Activated T-cell treated with anti-CD3 and anti-CD28 coated beads, Interleukin-2, amount 50 U/mL, for 4 hours (primary cell): ENCODE data around the gene DIP2B. TPM values are rescaled to one million over a fixed set of nuclear protein-coding genes. Genes with fewer than 3 reads are reported as not detected.
"Not testable (repeated sequence)": the region's sequence is repeated elsewhere in the genome, so short reads cannot be mapped to it uniquely, and the experiment has no call there.

Source experiments
- ATAC-seq, 2 donors: fragments of 200-7000 bp; cut with Tn5 transposase; one replicate each; pipeline ENCODE4 v1.10.0; 2021
- DNase-seq: peaks from one replicate; pipeline ENCODE4 v3.0.0-alpha.2; 2020
- H3K27me3 Mint-ChIP-seq: one replicate; pipeline ENCODE4 v1.8.0; 2021; ENCODE audit warnings: low read depth, mixed read lengths
- H3K36me3 Mint-ChIP-seq: one replicate; pipeline ENCODE4 v1.8.0; 2022; ENCODE audit warnings: mixed read lengths; ENCODE audit not compliant: insufficient read depth
- H3K4me1 Mint-ChIP-seq: one replicate; pipeline ENCODE4 v1.8.0; 2021; ENCODE audit warnings: low read depth, mixed read lengths
- H3K4me3 Mint-ChIP-seq: one replicate; pipeline ENCODE4 v1.8.0; 2021; ENCODE audit warnings: mild to moderate bottlenecking, moderate library complexity, mixed read lengths
- H3K9me3 Mint-ChIP-seq: one replicate; pipeline ENCODE4 v1.8.0; 2021; ENCODE audit warnings: mixed read lengths
- total RNA-seq, 3 donors: library from RNA; stranded (reverse); gene quantifications; one replicate each; pipeline ENCODE4 v1.2.1, GENCODE V29; 2021

The DIP2B gene
- total RNA-seq = 10 to 100 TPM; 29.9 to 49.0 (median 40.2) TPM

GRCh38 chr12:50504798-50505674, at the start of gene DIP2B:
TSS of gene DIP2B (plus strand) at chr12:50504985. CDS start at chr12:50505141, 156 bp downstream.
- ATAC-seq = peak; percentile 88 to 91
- Mint-ChIP-seq H3K27me3 (no peaks in the 10 kb centered on the region), H3K4me1 (peaks cover 42% of the 10 kb centered on the region), H3K4me3 (peak within 1 kb of the TSS; percentile 98), H3K9me3 (no peaks in the 10 kb centered on the region), H3K36me3 (no peaks in the 10 kb centered on the region)
- DNase-seq = peak; percentile 96

- Mint-ChIP-seq H3K9me3 (no peaks in the 10 kb centered on the region), H3K36me3 (peaks cover 23% of the 10 kb centered on the region), H3K4me1 (no peaks in the 10 kb centered on the region), H3K27me3 (no peaks in the 10 kb centered on the region), H3K4me3 (no peak overlapping the region)
- DNase-seq (no peak), ATAC-seq (no peak)
These were observed 46.2 kb upstream of the DIP2B start for GRCh38 chr12:50458606-50459005.

GRCh38 chr12:50467439-50467838, 37.3 kb upstream of the DIP2B start:
- H3K9me3 Mint-ChIP-seq = no peaks in the 10 kb centered on the region
- H3K4me3 Mint-ChIP-seq = no peak overlapping the region
- H3K4me1 Mint-ChIP-seq = no peaks in the 10 kb centered on the region
- no peak for ATAC-seq
- no peaks in the 10 kb centered on the region for H3K27me3 Mint-ChIP-seq
- no peak for DNase-seq
- H3K36me3 Mint-ChIP-seq = peaks cover 35% of the 10 kb centered on the region

- Mint-ChIP-seq H3K36me3 (peaks cover 33% of the 10 kb centered on the region), H3K27me3 (no peaks in the 10 kb centered on the region), H3K4me1 (peaks cover 1% of the 10 kb centered on the region), H3K9me3 (no peaks in the 10 kb centered on the region), H3K4me3 (no peak overlapping the region)
- ATAC-seq (peak; percentile 34 to 35), DNase-seq (no peak)
These were observed 27.4 kb upstream of the DIP2B start for GRCh38 chr12:50477241-50477832.

GRCh38 chr12:50482571-50482970, 22.2 kb upstream of the DIP2B start:
- Mint-ChIP-seq H3K4me3 (no peak overlapping the region), H3K27me3 (no peaks in the 10 kb centered on the region), H3K4me1 (no peaks in the 10 kb centered on the region)

GRCh38 chr12:50483488-50483887, 21.3 kb upstream of the DIP2B start:
- Mint-ChIP-seq H3K27me3 (no peaks in the 10 kb centered on the region), H3K4me1 (no peaks in the 10 kb centered on the region), H3K4me3 (no peak overlapping the region), H3K36me3 (peaks cover 2% of the 10 kb centered on the region), H3K9me3 (no peaks in the 10 kb centered on the region)
- ATAC-seq = no peak
- DNase-seq = no peak

More at GRCh38 chr12:50482571-50482970, 22.2 kb upstream of the DIP2B start:
- Mint-ChIP-seq H3K9me3 (no peaks in the 10 kb centered on the region), H3K36me3 (peaks cover 6% of the 10 kb centered on the region)
- DNase-seq (no peak), ATAC-seq (peak in 1 of 2 donors; percentile 18)

GRCh38 chr12:50488801-50489200, 16.0 kb upstream of the DIP2B start:
- no peaks in the 10 kb centered on the region for H3K4me1 Mint-ChIP-seq
- peaks cover 18% of the 10 kb centered on the region for H3K9me3 Mint-ChIP-seq
- H3K36me3 Mint-ChIP-seq = no peaks in the 10 kb centered on the region

GRCh38 chr12:50498119-50498518, 6.7 kb upstream of the DIP2B start:
- H3K4me3 Mint-ChIP-seq = not testable (repeated sequence)

More at GRCh38 chr12:50488801-50489200, 16.0 kb upstream of the DIP2B start:
- no peaks in the 10 kb centered on the region for H3K27me3 Mint-ChIP-seq
- no peak overlapping the region for H3K4me3 Mint-ChIP-seq
- DNase-seq (no peak), ATAC-seq (no peak)

GRCh38 chr12:50505675-50506530, 1.1 kb downstream of the DIP2B start:
- Mint-ChIP-seq H3K9me3 (no peaks in the 10 kb centered on the region), H3K4me1 (peaks cover 48% of the 10 kb centered on the region), H3K4me3 (peak overlapping the region; percentile 98), H3K36me3 (no peaks in the 10 kb centered on the region), H3K27me3 (no peaks in the 10 kb centered on the region)
- peak in 1 of 2 donors; percentile 0 for ATAC-seq
- DNase-seq = no peak

More at GRCh38 chr12:50498119-50498518, 6.7 kb upstream of the DIP2B start:
- peaks cover 42% of the 10 kb centered on the region for H3K9me3 Mint-ChIP-seq
- H3K27me3 Mint-ChIP-seq, H3K36me3 Mint-ChIP-seq, ATAC-seq, H3K4me1 Mint-ChIP-seq, DNase-seq: not testable (repeated sequence)

- DNase-seq = no peak
- H3K4me1 Mint-ChIP-seq = peaks cover 48% of the 10 kb centered on the region
- no peak for ATAC-seq
- no peaks in the 10 kb centered on the region for H3K27me3 Mint-ChIP-seq
- H3K36me3 Mint-ChIP-seq = no peaks in the 10 kb centered on the region
- no peaks in the 10 kb centered on the region for H3K9me3 Mint-ChIP-seq
- peak overlapping the region; percentile 98 for H3K4me3 Mint-ChIP-seq
These were observed 2.1 kb downstream of the DIP2B start for GRCh38 chr12:50506753-50507473.

GRCh38 chr12:50507474-50507838, 2.7 kb downstream of the DIP2B start:
- DNase-seq = no peak
- no peaks in the 10 kb centered on the region for H3K36me3 Mint-ChIP-seq
- H3K9me3 Mint-ChIP-seq = no peaks in the 10 kb centered on the region
- no peak for ATAC-seq
- peak overlapping the region; percentile 98 for H3K4me3 Mint-ChIP-seq
- peaks cover 48% of the 10 kb centered on the region for H3K4me1 Mint-ChIP-seq
- H3K27me3 Mint-ChIP-seq = no peaks in the 10 kb centered on the region

GRCh38 chr12:50507930-50508329, 3.1 kb downstream of the DIP2B start:
- Mint-ChIP-seq H3K9me3 (no peaks in the 10 kb centered on the region), H3K27me3 (no peaks in the 10 kb centered on the region), H3K36me3 (no peaks in the 10 kb centered on the region), H3K4me3 (peak overlapping the region; percentile 98), H3K4me1 (peaks cover 53% of the 10 kb centered on the region)
- no peak for ATAC-seq
- no peak for DNase-seq

- ATAC-seq = no peak
- DNase-seq = no peak
- Mint-ChIP-seq H3K36me3 (no peaks in the 10 kb centered on the region), H3K4me3 (peak overlapping the region; percentile 98), H3K9me3 (no peaks in the 10 kb centered on the region), H3K27me3 (no peaks in the 10 kb centered on the region), H3K4me1 (peaks cover 58% of the 10 kb centered on the region)
These were observed 3.6 kb downstream of the DIP2B start for GRCh38 chr12:50508414-50508813.
